ENCODE results near the gene ZNF280B.

ZNF280B gene

DNA sequence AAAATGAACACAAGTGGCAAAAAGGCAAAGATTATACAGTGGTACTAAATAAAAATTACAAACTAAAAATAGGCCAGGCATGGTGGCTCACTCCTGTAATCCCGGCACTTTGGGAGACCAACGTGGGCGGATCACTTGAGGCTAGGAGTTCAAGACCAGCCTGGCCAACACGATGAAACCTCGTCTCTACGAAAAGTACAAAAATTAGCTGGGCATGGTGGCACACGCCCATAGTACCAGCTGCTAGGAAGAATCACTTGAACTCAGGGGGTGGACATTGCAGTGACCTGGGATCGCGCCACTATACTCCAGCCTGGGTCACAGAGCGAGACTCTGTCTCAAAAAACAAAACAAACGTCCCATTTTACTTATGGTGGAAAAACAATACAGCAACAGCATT lies 24.5 kb downstream of the ZNF280B start:
- Histone ChIP-seq H3K79me2 (ENCODE audit: insufficient read depth, low read depth) (no peaks in the 10 kb centered on the region), H3K36me3 (ENCODE audit: insufficient read depth) (peaks cover 7% of the 10 kb centered on the region; the same call in 1 of the 2 replicates), H3K27ac (no peak overlapping the region), H3K9ac (no peak overlapping the region), H3K27me3 (ENCODE audit: insufficient read depth, low read depth) (no peaks in the 10 kb centered on the region), H3K4me1 (ENCODE audit: low read depth, poor library complexity, severe bottlenecking) (no peaks in the 10 kb centered on the region), H3K4me2 (no peak overlapping the region), H2AFZ (ENCODE audit: low read depth) (no peak overlapping the region), H4K20me1 (ENCODE audit: insufficient read depth) (no peaks in the 10 kb centered on the region), H3K4me3 (IDR thresholded peaks at IDR 0.05; ENCODE audit: insufficient read depth, low read depth, low read length) (no peak overlapping the region)
- no peak for TF ChIP-seq CTCF (conservative IDR thresholded peaks at IDR 0.05; ENCODE audit: low read depth, low read length)

DNA sequence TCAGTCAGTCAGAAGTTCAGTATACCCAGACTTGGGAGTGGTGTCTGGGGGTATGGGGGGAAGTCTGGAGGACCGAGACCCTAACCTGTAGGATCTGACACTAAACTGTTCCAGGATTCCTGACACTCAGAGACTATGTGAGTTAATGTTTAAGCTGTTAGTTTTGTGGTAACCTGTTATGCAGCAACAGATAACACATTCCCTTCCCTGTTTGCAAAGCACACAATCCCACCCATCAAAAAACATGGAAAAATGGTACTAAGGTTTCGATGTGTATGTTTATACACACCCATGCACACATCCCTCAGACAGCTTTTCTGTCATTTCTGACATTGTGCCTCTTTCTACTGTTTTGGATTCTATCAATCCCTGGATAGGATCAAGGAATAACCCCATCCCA lies 27.6 kb downstream of the ZNF280B start:
- H3K79me2 ChIP-seq (ENCODE audit: insufficient read depth, low read depth): no peaks in the 10 kb centered on the region
- H3K27me3 ChIP-seq (ENCODE audit: insufficient read depth, low read depth): no peaks in the 10 kb centered on the region
- no peak overlapping the region for H3K9ac ChIP-seq
- H2AFZ ChIP-seq (ENCODE audit: low read depth): no peak overlapping the region
- no peak for TF ChIP-seq CTCF (conservative IDR thresholded peaks at IDR 0.05; ENCODE audit: low read depth, low read length)
- no peaks in the 10 kb centered on the region for H3K4me1 ChIP-seq (ENCODE audit: low read depth, poor library complexity, severe bottlenecking)
- H3K27ac ChIP-seq: no peak overlapping the region
- no peak overlapping the region for H3K4me2 ChIP-seq
- H3K4me3 ChIP-seq (IDR thresholded peaks at IDR 0.05; ENCODE audit: insufficient read depth, low read depth, low read length): no peak overlapping the region
- no peaks in the 10 kb centered on the region for H3K36me3 ChIP-seq (ENCODE audit: insufficient read depth)
- no peaks in the 10 kb centered on the region for H4K20me1 ChIP-seq (ENCODE audit: insufficient read depth)

- Histone ChIP-seq H3K4me3 (IDR thresholded peaks at IDR 0.05; ENCODE audit: insufficient read depth, low read depth, low read length) (no peak overlapping the region), H3K4me2 (no peak overlapping the region), H4K20me1 (ENCODE audit: insufficient read depth) (no peaks in the 10 kb centered on the region), H3K27me3 (ENCODE audit: insufficient read depth, low read depth) (no peaks in the 10 kb centered on the region), H3K4me1 (ENCODE audit: low read depth, poor library complexity, severe bottlenecking) (no peaks in the 10 kb centered on the region), H3K27ac (no peak overlapping the region), H3K36me3 (ENCODE audit: insufficient read depth) (no peaks in the 10 kb centered on the region), H3K79me2 (ENCODE audit: insufficient read depth, low read depth) (no peaks in the 10 kb centered on the region), H2AFZ (ENCODE audit: low read depth) (no peak overlapping the region), H3K9ac (no peak overlapping the region)
- TF ChIP-seq CTCF (conservative IDR thresholded peaks at IDR 0.05; ENCODE audit: low read depth, low read length): no peak
Observed at GRCh38 chr22:22479999-22480532, 28.5 kb downstream of the ZNF280B start.

- H3K27me3 ChIP-seq (ENCODE audit: insufficient read depth, low read depth): no peaks in the 10 kb centered on the region
- H3K4me1 ChIP-seq (ENCODE audit: low read depth, poor library complexity, severe bottlenecking): no peaks in the 10 kb centered on the region
- no peaks in the 10 kb centered on the region for H4K20me1 ChIP-seq (ENCODE audit: insufficient read depth)
- no peak overlapping the region for H3K4me3 ChIP-seq (IDR thresholded peaks at IDR 0.05; ENCODE audit: insufficient read depth, low read depth, low read length)
- H3K36me3 ChIP-seq (ENCODE audit: insufficient read depth): no peaks in the 10 kb centered on the region
- H3K9ac ChIP-seq: no peak overlapping the region
- TF ChIP-seq CTCF (conservative IDR thresholded peaks at IDR 0.05; ENCODE audit: low read depth, low read length): no peak
- H2AFZ ChIP-seq (ENCODE audit: low read depth): no peak overlapping the region
- no peak overlapping the region for H3K4me2 ChIP-seq
- no peak overlapping the region for H3K27ac ChIP-seq
- H3K79me2 ChIP-seq (ENCODE audit: insufficient read depth, low read depth): no peaks in the 10 kb centered on the region
Observed at GRCh38 chr22:22479116-22479515, 29.4 kb downstream of the ZNF280B start.

All from KMS-11 (cell line).